Kidney epithelial cell (primary cell): ENCODE data around the gene SLC15A3. TPM values are rescaled to one million over a fixed set of nuclear protein-coding genes. Genes with fewer than 3 reads are reported as not detected.

Experiments used
- DNase-seq: peaks from one replicate; pipeline ENCODE4 v3.0.0-alpha.2; 2010; ENCODE audit warnings: low read depth
- H3K27me3 ChIP-seq: 2 replicates; pipeline ENCODE4 v1.6.0; 2011; ENCODE audit warnings: low read length; ENCODE audit not compliant: control insufficient read depth, insufficient read depth
- H3K36me3 ChIP-seq: 2 replicates; pipeline ENCODE4 v1.5.1; 2011; ENCODE audit warnings: low read length; ENCODE audit not compliant: control insufficient read depth, insufficient read depth
- H3K4me3 ChIP-seq: 2 replicates; pipeline ENCODE4 v1.5.1; 2011; ENCODE audit warnings: low read depth, mild to moderate bottlenecking, control low read depth, low read length
- total RNA-seq: library from RNA; depleted of rRNA; stranded (reverse); fragments of >200 nt; gene quantifications from 2 replicates; pipeline ENCODE4 v1.2.3, GENCODE V29; 2015
- TF ChIP-seq, protein P1 (sequence below): IDR thresholded peaks from 2 replicates; pipeline ENCODE4 v1.5.1; 2011; ENCODE audit warnings: mild to moderate bottlenecking, moderate library complexity, low read length, control low read depth, inconsistent platforms; ENCODE audit not compliant: insufficient read depth, poor library complexity, severe bottlenecking

Gene SLC15A3
- total RNA-seq, 1 donor from 2014 or later: 2.4 TPM

DNA sequence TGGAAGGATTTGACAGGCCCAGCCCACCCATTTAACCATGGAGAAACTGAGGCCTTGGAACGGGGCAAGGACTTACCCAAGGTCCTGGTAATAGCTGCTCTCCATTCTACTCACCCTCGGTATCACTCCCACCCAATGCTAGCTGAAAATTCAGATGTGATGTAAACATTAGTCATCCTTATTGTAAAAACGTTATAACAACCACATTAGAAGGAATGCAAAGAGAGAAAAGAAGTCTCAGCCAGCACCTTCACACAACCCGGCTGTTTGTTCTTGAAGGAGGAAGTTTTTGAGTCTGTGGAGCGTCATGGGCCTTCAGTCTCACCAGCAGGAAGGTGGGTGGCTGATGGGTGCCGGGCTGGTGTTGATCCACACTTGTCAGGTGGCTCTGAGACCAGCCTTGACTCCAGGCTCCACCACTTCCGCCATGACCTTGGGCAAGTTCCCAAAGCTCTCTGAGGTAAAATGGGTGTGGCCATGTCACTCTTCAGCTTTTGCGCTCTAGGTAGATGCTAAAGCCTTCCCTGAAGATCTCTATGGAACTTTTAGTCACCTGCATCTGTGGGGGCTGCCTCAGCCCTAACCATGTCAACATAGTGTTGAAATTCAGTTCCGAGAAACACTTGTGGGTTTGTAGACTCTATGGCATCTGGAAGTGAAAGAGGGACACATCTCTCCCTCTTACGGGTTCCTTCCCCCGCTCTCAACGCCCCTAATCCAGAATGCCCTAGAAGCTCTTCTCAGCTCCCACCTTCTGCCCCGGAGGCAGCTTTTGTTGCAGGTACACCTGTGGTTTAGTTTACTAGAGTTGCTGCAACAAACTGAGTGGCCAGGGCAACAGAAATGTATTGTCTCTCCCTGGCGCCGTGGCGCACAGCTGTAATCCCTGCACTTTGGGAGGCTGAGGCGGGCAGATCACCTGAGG is 34.3 kb upstream of the SLC15A3 start:
- H3K27me3 ChIP-seq: peaks cover 14% of the 10 kb centered on the region
- no peak for DNase-seq
- TF ChIP-seq, protein P1, sequence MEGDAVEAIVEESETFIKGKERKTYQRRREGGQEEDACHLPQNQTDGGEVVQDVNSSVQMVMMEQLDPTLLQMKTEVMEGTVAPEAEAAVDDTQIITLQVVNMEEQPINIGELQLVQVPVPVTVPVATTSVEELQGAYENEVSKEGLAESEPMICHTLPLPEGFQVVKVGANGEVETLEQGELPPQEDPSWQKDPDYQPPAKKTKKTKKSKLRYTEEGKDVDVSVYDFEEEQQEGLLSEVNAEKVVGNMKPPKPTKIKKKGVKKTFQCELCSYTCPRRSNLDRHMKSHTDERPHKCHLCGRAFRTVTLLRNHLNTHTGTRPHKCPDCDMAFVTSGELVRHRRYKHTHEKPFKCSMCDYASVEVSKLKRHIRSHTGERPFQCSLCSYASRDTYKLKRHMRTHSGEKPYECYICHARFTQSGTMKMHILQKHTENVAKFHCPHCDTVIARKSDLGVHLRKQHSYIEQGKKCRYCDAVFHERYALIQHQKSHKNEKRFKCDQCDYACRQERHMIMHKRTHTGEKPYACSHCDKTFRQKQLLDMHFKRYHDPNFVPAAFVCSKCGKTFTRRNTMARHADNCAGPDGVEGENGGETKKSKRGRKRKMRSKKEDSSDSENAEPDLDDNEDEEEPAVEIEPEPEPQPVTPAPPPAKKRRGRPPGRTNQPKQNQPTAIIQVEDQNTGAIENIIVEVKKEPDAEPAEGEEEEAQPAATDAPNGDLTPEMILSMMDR: no peak
- H3K4me3 ChIP-seq: no peak overlapping the region
- H3K36me3 ChIP-seq: no peaks in the 10 kb centered on the region

DNA sequence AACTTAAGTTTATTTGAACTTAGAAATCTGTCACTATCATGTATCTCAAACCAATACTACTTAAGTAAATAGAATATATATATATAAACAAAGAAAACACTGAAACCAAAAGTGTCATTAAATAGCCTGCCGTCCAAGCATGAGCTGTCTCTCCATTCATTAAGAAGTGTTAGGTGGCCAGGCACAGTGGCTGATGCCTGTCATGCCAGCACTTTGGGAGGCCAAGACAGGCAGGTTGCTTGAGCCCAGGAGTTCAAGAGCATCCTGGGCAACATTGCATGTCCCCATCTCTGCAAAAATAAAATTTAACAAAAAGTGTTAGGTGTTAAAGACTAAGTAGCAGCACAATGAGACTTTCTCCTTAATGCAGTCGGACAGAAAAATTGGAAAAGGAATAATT is 33.5 kb upstream of the SLC15A3 start:
- Histone ChIP-seq H3K36me3 (no peaks in the 10 kb centered on the region), H3K27me3 (peaks cover 14% of the 10 kb centered on the region), H3K4me3 (no peak overlapping the region)
- DNase-seq: no peak
- TF ChIP-seq, protein P1: no peak

DNA sequence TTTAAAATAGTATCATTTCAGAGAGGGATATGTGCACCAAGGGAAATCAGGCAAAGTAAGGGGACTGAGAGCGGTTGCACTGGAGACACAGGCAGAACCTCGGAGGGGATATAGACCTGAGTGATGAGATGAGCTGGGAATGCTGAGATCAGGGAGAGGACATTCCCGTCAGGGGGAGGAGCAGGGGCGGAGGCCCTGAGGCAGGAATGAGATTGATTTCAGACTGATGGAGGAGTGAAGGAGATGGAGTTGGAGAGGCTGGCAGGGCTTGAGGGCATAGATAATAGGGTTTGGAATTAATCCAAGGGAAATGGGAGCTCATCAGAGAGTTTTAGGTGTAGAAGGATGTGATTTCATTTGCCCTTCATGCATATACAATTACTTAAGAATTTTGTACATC is 32.7 kb upstream of the SLC15A3 start:
- Histone ChIP-seq H3K27me3 (peaks cover 14% of the 10 kb centered on the region), H3K4me3 (no peak overlapping the region), H3K36me3 (no peaks in the 10 kb centered on the region)
- TF ChIP-seq, protein P1: no peak
- no peak for DNase-seq

DNA sequence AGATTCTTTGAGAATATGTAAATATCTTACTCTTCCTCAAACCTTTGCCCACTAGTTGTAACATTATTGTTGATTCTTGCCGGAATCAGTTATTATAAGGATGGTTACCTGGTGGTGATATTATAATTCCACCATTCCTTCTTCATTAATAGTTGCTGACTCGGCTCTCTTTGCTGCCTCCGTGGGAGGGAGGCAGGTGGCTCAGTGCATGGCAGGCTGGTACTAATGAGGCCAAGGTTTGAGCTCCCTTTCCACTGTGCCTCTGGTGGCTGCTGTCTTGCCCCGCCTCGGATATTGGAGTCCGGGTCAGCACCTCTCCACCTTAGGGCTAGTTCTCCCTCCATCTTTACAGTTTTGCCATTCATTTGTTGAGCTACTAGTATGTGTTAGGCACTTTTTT is 32.2 kb upstream of the SLC15A3 start:
- TF ChIP-seq, protein P1: no peak
- DNase-seq: no peak
- peaks cover 12% of the 10 kb centered on the region for H3K27me3 ChIP-seq
- H3K4me3 ChIP-seq: no peak overlapping the region
- H3K36me3 ChIP-seq: no peaks in the 10 kb centered on the region

DNA sequence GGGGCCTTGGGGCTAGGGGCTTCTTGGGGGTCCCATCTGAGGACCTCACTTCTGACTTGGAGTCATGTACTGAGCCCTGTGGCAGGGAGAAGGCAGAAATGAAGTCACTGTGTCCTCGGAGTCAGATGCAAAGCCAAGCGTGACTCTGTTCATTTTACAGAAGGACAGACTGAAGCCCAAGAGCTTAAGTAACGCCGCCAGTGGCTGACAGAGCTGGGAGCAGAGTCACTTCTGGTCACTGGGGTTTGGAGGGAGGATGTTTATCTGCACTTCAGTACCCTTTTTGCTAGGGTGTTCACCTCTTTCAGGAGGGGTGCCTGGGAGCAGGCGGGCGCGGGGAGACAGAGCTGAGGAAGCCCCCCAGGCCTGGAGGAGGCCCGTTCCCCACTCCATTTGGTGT is 30.2 kb upstream of the SLC15A3 start:
- TF ChIP-seq, protein P1: no peak

More for the DNA sequence above, 30.2 kb upstream of the SLC15A3 start:
- peaks cover 2% of the 10 kb centered on the region for H3K27me3 ChIP-seq
- no peak for DNase-seq
- no peak overlapping the region for H3K4me3 ChIP-seq
- H3K36me3 ChIP-seq: no peaks in the 10 kb centered on the region
